HepG2 (cell line): Measurements from ENCODE around the gene BRD2. TPM values are rescaled to one million over a fixed set of nuclear protein-coding genes. Genes with fewer than 3 reads are reported as not detected.

Experiments
- DPF2 ChIP-seq: sonication (generic); formaldehyde crosslinking; IDR thresholded peaks from 2 replicates; pipeline ENCODE4 v1.4.0; 2020; ENCODE audit warnings: mild to moderate bottlenecking, low read depth, missing genetic modification reagents, borderline replicate concordance
- KAT8 ChIP-seq: IDR thresholded peaks from 2 replicates; pipeline ENCODE4 v1.6.1; 2016; ENCODE audit warnings: missing genetic modification reagents, missing compliant biosample characterization
- KLF11 ChIP-seq: IDR thresholded peaks from 2 replicates; pipeline ENCODE4 v1.6.1; 2016; ENCODE audit warnings: missing compliant biosample characterization
- REL ChIP-seq: sonication (generic); formaldehyde crosslinking; conservative IDR thresholded peaks from 2 replicates; pipeline ENCODE4 v1.8.0; 2022; ENCODE audit warnings: mild to moderate bottlenecking, missing genetic modification reagents, moderate library complexity
- SOX5 ChIP-seq: IDR thresholded peaks from 2 replicates; pipeline ENCODE4 v1.6.1; 2016; ENCODE audit warnings: borderline replicate concordance
- THRA ChIP-seq: sonication (generic); formaldehyde crosslinking; IDR thresholded peaks from 2 replicates; pipeline ENCODE4 v1.4.0; 2020; ENCODE audit warnings: missing genetic modification reagents, borderline replicate concordance
- ZBED4 ChIP-seq: sonication (generic); formaldehyde crosslinking; IDR thresholded peaks from 2 replicates; pipeline ENCODE4 v1.4.0; 2020; ENCODE audit warnings: missing genetic modification reagents, borderline replicate concordance
- ZFP1 ChIP-seq: IDR thresholded peaks from 2 replicates; pipeline ENCODE4 v1.6.1; 2016
- ZFP90 ChIP-seq: sonication (generic); formaldehyde crosslinking; IDR thresholded peaks from 2 replicates; pipeline ENCODE4 v1.8.0; 2022; ENCODE audit warnings: missing genetic modification reagents, mild to moderate bottlenecking, inconsistent platforms, borderline replicate concordance
- ZNF10 ChIP-seq: sonication (generic); formaldehyde crosslinking; IDR thresholded peaks from 2 replicates; pipeline ENCODE4 v1.4.0; 2020; ENCODE audit warnings: mild to moderate bottlenecking, low read depth, missing genetic modification reagents, borderline replicate concordance
- ZNF138 ChIP-seq: sonication (generic); formaldehyde crosslinking; IDR thresholded peaks from 2 replicates; pipeline ENCODE4 v1.5.0; 2020; ENCODE audit warnings: mild to moderate bottlenecking, low read depth, missing genetic modification reagents
- ZNF350 ChIP-seq: sonication (generic); formaldehyde crosslinking; IDR thresholded peaks from 2 replicates; pipeline ENCODE4 v1.4.0; 2020; ENCODE audit warnings: mild to moderate bottlenecking, low read depth, missing genetic modification reagents, borderline replicate concordance
- ZNF609 ChIP-seq: sonication (generic); formaldehyde crosslinking; IDR thresholded peaks from 2 replicates; pipeline ENCODE4 v1.4.0; 2020; ENCODE audit warnings: mild to moderate bottlenecking, missing genetic modification reagents, borderline replicate concordance
- ZNF703 ChIP-seq: sonication (generic); formaldehyde crosslinking; IDR thresholded peaks from 2 replicates; pipeline ENCODE4 v1.5.1; 2020; ENCODE audit warnings: missing genetic modification reagents, mild to moderate bottlenecking, moderate library complexity, borderline replicate concordance
- polyA plus RNA-seq, 8 experiments: library from polyadenylated mRNA; depleted of rRNA in 3 of 8; stranded (reverse) in 7 of 8; unstranded in 1 of 8; fragments of >200 nt; fragmentation: Illumina TruSeq in 4 of 8; extraction: Trizol in 4 of 8; gene quantifications; 2 replicates each; pipeline versions ENCODE4 v1.2.1 to v1.2.3, GENCODE V29; 2011 to 2016; ENCODE audit warnings: low read depth in 4 of 8, missing spikeins in 1 of 8, mixed read lengths in 1 of 8; ENCODE audit not compliant: insufficient read depth in 1 of 8
- total RNA-seq, 5 experiments: library from RNA; depleted of rRNA; stranded (reverse); fragments of >200 nt; fragmentation: Illumina TruSeq; extraction: Trizol; gene quantifications; 2 replicates each; pipeline ENCODE4 v1.2.3, GENCODE V29; 2016; ENCODE audit warnings: low read depth in 1 of 5
- TF ChIP-seq, protein P1 (sequence below): sonication (generic); formaldehyde crosslinking; IDR thresholded peaks from 2 replicates; pipeline ENCODE4 v1.4.0; 2020; ENCODE audit warnings: missing genetic modification reagents, mild to moderate bottlenecking, borderline replicate concordance

The BRD2 gene
- total and polyA plus RNA-seq, 2 of the 13 experiments (the other 11 are each of a cell fraction or from before 2014, with no cell fraction given): 143 to 202 TPM

GRCh38 chr6:32968867-32969684 lies 682 bp downstream of the BRD2 start (continued):
- TF ChIP-seq ZBED4 (peak; percentile 54; the same call in 1 of the 2 replicates), REL (no peak; the same call in 1 of the 2 replicates), THRA (CRISPR knock-in tag) (peak; percentile 67; the same call in 1 of the 2 replicates), ZNF138 (CRISPR knock-in tag) (no peak; the same call in 1 of the 2 replicates), ZFP1 (CRISPR knock-in tag) (peak; percentile 36; the same call in 1 of the 2 replicates), SOX5 (CRISPR knock-in tag) (no peak; the same call in 1 of the 2 replicates), DPF2 (CRISPR knock-in tag) (no peak), ZFP90 (CRISPR knock-in tag) (no peak; the same call in 1 of the 2 replicates), ZNF609 (peak; percentile 53; the same call in 1 of the 2 replicates), ZNF350 (CRISPR knock-in tag) (no peak; the same call in 1 of the 2 replicates), ZNF703 (CRISPR knock-in tag) (no peak), ZNF10 (CRISPR knock-in tag) (0 out of 2 replicates have a peak, but pooled peaks have one; percentile 73), KAT8 (CRISPR knock-in tag) (no peak), KLF11 (CRISPR knock-in tag) (no peak)
- TF ChIP-seq, protein P1, sequence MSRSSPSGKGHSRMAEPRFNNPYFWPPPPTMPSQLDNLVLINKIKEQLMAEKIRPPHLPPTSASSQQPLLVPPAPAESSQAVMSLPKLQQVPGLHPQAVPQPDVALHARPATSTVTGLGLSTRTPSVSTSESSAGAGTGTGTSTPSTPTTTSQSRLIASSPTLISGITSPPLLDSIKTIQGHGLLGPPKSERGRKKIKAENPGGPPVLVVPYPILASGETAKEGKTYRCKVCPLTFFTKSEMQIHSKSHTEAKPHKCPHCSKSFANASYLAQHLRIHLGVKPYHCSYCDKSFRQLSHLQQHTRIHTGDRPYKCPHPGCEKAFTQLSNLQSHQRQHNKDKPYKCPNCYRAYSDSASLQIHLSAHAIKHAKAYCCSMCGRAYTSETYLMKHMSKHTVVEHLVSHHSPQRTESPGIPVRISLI: peak; percentile 11; the same call in 1 of the 2 replicates
